ENCODE results near the gene HAUS6. TPM values are rescaled to one million over a fixed set of nuclear protein-coding genes. Genes with fewer than 3 reads are reported as not detected.

The HAUS6 gene
- total and polyA plus RNA-seq, 2 of the 13 experiments (the other 11 are each of a cell fraction or from before 2014, with no cell fraction given): 9.8 to 31.1 TPM

DNA sequence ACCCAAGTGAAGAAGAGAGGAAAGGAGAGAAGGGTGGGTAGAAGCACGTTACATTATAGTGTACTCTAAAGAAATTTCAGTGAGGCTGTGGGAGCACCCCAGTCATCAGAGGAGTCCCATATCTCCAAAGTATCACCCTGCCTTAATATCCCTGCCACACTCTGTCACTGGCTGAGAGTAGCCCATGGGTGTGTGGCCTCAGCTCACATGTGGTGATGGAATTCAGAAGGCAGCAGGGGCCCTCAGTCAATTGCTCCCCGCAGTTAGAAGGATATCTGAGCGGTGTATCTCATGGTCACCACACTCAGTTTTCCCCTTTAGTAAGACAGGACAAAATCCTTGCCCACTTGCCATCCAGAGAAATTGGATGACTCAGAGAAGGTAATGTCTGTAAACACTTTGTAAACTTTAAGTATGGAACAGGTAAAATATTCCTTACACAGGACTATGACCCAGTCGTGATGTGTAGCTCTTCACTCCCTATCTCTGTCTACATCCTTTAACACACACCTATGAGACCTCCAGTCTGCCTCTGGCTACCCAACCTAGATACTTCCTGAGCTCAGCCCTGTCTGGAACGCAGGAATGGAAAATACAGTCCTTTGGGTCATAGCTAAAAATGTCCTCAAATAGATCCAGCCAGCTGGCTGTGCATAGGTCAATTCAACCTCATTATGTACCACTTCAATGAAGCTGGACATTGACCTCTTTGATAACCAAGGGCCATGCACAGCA, 48.9 kb upstream of the HAUS6 start (continued):
- TF ChIP-seq, protein P1, sequence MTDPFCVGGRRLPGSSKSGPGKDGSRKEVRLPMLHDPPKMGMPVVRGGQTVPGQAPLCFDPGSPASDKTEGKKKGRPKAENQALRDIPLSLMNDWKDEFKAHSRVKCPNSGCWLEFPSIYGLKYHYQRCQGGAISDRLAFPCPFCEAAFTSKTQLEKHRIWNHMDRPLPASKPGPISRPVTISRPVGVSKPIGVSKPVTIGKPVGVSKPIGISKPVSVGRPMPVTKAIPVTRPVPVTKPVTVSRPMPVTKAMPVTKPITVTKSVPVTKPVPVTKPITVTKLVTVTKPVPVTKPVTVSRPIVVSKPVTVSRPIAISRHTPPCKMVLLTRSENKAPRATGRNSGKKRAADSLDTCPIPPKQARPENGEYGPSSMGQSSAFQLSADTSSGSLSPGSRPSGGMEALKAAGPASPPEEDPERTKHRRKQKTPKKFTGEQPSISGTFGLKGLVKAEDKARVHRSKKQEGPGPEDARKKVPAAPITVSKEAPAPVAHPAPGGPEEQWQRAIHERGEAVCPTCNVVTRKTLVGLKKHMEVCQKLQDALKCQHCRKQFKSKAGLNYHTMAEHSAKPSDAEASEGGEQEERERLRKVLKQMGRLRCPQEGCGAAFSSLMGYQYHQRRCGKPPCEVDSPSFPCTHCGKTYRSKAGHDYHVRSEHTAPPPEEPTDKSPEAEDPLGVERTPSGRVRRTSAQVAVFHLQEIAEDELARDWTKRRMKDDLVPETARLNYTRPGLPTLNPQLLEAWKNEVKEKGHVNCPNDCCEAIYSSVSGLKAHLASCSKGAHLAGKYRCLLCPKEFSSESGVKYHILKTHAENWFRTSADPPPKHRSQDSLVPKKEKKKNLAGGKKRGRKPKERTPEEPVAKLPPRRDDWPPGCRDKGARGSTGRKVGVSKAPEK (CRISPR knock-in tag; IDR thresholded peaks at IDR 0.05; ENCODE audit: borderline replicate concordance): 0 out of 2 replicates have a peak, but pooled peaks have one; percentile 83
- TF ChIP-seq ZNF546 (CRISPR knock-in tag; conservative IDR thresholded peaks at IDR 0.05): no peak
- TF ChIP-seq ZNF337 (CRISPR knock-in tag; IDR thresholded peaks at IDR 0.05; ENCODE audit: borderline replicate concordance, low read depth): no peak
- peak; percentile 8; the same call in 1 of the 2 replicates for TF ChIP-seq ZNF292 (CRISPR knock-in tag; IDR thresholded peaks at IDR 0.05; ENCODE audit: borderline replicate concordance, low read depth)
- no peak for TF ChIP-seq ZNF768 (CRISPR knock-in tag; IDR thresholded peaks at IDR 0.05)
- TF ChIP-seq SCMH1 (CRISPR knock-in tag; IDR thresholded peaks at IDR 0.05; ENCODE audit: borderline replicate concordance): no peak
- TF ChIP-seq FOXM1 (CRISPR knock-in tag; IDR thresholded peaks at IDR 0.05): no peak
- TF ChIP-seq ZNF770 (CRISPR knock-in tag; IDR thresholded peaks at IDR 0.05): 0 out of 2 replicates have a peak, but pooled peaks have one; percentile 47
- TF ChIP-seq ATRX (CRISPR knock-in tag; IDR thresholded peaks at IDR 0.05; ENCODE audit: borderline replicate concordance): no peak
- TF ChIP-seq KLF6 (CRISPR knock-in tag; IDR thresholded peaks at IDR 0.05): peak; percentile 34; the same call in 1 of the 2 replicates
- TF ChIP-seq, protein P2, sequence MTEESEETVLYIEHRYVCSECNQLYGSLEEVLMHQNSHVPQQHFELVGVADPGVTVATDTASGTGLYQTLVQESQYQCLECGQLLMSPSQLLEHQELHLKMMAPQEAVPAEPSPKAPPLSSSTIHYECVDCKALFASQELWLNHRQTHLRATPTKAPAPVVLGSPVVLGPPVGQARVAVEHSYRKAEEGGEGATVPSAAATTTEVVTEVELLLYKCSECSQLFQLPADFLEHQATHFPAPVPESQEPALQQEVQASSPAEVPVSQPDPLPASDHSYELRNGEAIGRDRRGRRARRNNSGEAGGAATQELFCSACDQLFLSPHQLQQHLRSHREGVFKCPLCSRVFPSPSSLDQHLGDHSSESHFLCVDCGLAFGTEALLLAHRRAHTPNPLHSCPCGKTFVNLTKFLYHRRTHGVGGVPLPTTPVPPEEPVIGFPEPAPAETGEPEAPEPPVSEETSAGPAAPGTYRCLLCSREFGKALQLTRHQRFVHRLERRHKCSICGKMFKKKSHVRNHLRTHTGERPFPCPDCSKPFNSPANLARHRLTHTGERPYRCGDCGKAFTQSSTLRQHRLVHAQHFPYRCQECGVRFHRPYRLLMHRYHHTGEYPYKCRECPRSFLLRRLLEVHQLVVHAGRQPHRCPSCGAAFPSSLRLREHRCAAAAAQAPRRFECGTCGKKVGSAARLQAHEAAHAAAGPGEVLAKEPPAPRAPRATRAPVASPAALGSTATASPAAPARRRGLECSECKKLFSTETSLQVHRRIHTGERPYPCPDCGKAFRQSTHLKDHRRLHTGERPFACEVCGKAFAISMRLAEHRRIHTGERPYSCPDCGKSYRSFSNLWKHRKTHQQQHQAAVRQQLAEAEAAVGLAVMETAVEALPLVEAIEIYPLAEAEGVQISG (CRISPR knock-in tag; IDR thresholded peaks at IDR 0.05): peak; percentile 67; the same call in 1 of the 2 replicates
- TF ChIP-seq ZNF660 (CRISPR knock-in tag; IDR thresholded peaks at IDR 0.05; ENCODE audit: borderline replicate concordance, low read depth): no peak
- TF ChIP-seq MTA3 (CRISPR knock-in tag; IDR thresholded peaks at IDR 0.05): no peak
- TF ChIP-seq MED8 (CRISPR knock-in tag; IDR thresholded peaks at IDR 0.05; ENCODE audit: insufficient replicate concordance): peak; percentile 50
- 0 out of 2 replicates have a peak, but pooled peaks have one; percentile 36 for TF ChIP-seq RFXANK (CRISPR knock-in tag; IDR thresholded peaks at IDR 0.05)
- 0 out of 2 replicates have a peak, but pooled peaks have one; percentile 63 for TF ChIP-seq ZNF703 (CRISPR knock-in tag; IDR thresholded peaks at IDR 0.05; ENCODE audit: borderline replicate concordance)
- 0 out of 2 replicates have a peak, but pooled peaks have one; percentile 35 for TF ChIP-seq HNRNPUL1 (IDR thresholded peaks at IDR 0.05; ENCODE audit: low read depth, low read length)
- peak; percentile 81; the same call in 1 of the 2 replicates for TF ChIP-seq RXRA (CRISPR knock-in tag; IDR thresholded peaks at IDR 0.05)
- TF ChIP-seq RORA (CRISPR knock-in tag; IDR thresholded peaks at IDR 0.05): no peak
- no peak for TF ChIP-seq EHMT2 (IDR thresholded peaks at IDR 0.05; ENCODE audit: borderline replicate concordance, low read depth, low read length)
- no peak for TF ChIP-seq SMYD3 (CRISPR knock-in tag; IDR thresholded peaks at IDR 0.05)
- no peak for TF ChIP-seq GTF2F1 (IDR thresholded peaks at IDR 0.05; ENCODE audit: low read length)
- TF ChIP-seq ZNF773 (CRISPR knock-in tag; IDR thresholded peaks at IDR 0.05; ENCODE audit: borderline replicate concordance): no peak

Measured in HepG2 (cell line).